NCI-H128 (cell line): ENCODE measurements around the gene PTGIS.

Source experiments
- DNase-seq: peaks from one replicate; lab custom pipeline; 2025; ENCODE audit not compliant: unreplicated experiment; lab: John Stamatoyannopoulos, UW

The PTGIS gene

DNA sequence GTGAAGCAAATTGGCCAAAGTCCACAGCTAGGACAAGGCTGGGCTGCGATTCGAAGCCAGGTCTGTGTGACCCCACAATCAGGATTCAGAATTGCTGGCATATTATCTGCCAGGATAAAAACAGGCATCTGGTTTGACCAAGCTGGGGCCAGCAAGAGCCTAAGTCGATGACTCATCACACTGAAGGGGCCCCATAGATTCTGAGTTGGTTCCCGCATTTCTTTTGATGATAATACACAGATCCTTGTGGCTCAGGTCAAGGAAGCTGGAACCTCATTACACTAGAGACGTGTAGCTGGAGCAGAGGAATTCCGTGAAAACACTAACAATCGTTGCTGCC, 92.0 kb downstream of the PTGIS start:
- DNase-seq: no peak

DNA sequence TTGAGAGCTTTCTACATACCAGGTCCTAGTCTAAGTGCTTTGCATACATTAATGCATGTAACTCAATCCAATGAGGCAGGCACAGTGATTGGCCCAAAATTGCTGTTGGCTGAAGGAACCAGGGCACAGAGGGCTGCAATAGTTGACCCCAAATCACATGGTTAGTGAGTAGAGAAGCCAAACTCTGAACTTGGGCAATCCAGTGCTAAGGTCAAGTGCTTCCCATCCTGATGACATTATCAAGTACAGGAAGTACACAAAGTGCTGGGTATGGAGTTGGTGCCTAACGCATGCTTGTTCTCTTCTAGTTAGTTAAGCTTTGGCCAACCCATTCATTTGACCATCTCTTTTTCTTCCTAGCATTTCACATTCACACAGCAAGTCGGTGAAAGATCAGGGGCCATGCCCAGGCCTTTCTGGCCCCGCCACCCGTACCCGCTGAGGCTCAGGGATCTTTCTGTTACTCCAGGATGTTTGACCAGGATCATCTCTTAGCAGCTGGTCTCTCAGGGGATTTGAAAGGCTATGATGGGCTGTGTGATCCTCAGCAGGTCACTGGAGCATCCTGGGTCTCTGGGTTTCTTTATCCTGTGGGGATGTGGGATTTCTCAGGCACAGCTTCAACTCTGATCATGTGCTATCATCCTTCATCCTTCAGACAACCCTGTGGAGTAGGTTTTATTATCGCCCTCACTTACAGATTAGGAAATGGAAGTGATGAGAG, 92.5 kb downstream of the PTGIS start:
- DNase-seq: no peak

DNA sequence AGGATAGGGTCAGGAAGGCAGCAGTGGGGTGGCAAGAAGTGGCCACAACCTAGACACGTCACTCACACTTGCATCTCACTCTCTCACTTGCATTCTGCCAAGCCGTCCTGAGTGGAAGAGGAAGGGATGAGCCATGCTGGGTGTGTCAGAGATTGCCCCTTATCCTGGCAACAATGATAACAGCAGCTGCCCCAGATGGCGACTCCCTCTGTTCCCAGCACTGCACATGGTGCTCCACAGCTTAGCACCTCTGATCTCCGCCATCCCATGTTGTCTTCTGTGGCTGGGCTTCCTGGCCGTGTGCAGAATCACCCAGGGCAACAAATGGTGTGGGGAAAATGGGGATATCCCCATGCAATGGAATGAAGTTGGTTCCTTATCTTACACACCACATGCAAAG, 96.5 kb downstream of the PTGIS start:
- DNase-seq: no peak

DNA sequence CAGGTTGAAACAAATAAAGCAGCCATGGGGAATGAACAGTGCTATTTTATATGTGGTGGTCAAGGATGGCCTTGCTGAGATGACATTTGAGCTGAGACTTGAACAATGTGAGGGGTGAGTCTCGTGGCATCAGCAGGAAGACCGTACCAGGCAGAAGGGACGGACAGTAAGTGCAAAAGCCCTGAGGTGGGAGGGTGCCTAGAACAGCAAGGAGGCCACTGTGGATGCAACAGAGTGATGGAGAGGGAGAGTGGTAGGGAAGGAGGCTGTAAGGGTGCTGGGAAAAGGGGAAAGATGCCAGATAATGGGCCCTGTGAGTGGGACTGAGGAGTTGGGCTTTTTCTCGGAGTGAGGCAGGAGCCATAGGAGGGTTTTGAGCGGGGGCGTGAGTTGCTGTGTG, 97.0 kb downstream of the PTGIS start:
- DNase-seq: no peak

DNA sequence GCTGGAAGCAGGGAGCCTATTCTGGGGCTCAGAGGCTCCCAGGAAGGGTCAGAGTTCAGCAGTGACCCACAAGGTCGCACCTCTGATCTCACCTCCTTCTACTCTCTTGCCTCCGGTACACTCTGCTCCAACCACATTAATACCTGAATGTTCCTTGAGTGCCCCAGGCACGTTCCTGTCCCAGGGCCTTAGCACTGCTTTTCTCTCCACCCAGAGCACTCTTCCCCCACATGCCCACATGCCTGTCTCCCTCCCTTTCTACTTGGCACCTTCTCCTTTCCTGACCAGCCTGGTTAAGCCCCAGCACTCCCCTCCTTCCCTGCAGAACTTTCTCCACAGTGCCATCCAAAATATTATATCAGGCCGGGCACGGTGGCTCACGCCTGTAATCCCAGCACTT, 98.9 kb downstream of the PTGIS start:
- DNase-seq: no peak

DNA sequence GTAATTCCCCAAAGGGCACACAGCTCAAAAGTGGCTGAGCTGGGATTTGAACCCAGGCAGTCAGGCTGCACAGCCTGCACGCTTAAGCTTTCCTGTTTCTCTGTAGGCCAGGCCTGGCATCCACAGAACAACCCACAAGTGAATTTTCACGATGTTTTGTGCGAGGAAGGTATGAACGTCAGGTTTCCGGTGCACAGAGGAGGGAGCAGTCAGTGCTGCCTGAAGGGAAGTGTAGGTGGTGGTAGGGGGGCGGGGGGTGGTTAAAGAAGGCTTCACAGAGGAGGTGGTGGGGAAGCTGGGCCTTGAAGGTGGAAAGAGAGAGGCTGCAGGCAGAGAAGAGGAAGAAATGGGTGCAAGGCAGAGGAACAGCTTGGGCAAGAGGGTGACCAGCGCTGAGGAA, 99.5 kb downstream of the PTGIS start:
- DNase-seq: no peak

DNA sequence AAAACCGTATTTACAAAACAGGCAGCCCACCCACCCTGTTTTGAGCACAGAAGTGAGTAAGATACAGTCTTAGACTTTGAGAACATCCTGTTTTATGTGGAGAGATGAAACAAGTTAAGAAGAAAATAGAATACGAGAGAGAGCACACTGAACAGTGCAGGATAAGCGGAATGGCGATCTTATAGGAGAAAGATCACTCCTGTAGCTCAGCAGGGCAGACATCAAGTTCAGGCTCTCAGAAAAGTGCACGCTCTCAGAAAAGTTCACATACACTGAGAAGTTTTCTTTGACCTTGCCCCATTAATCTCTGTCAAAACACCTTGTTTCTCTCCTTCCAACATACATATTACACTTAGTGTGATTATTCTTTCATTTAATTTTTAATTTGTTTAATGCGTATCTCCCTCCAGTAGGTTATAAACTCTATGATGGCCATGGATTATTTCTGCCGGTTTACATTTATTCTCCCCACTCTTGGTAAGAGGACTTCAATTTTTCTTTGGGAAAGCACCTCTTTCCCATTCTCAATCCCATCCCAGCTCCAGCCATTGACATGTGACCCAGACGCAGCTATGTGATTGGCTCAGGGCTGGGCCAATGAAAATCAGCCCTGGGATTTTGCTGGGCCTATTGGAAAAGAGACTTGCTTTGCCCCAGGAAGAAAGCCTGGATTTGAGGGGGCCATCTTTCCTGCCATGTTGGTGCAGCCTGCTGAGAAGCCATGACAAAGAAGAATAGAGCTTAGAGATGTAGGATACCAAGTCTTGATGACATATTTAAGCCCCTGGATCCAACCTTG, 101.6 kb downstream of the PTGIS start:
- DNase-seq: no peak

DNA sequence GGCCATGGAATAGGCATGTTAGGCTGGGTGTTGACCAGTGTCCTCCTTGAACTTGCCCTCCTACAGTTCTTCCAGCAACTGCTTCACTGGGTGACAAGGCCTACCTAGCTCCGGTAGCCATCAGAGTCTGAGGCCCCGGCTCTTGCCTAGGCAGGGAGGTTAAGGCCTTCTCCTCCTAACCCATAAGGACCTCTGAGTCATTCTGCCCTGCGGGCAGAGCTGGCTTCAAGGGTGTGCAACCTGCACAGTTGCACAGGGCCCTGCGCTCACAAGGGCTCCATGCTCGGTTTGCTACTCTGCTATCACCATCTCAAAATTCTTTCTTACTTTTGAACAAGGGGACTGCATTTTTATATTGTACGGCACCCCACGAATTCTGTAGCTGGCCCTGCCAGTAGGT, 103.4 kb downstream of the PTGIS start:
- DNase-seq: no peak

DNA sequence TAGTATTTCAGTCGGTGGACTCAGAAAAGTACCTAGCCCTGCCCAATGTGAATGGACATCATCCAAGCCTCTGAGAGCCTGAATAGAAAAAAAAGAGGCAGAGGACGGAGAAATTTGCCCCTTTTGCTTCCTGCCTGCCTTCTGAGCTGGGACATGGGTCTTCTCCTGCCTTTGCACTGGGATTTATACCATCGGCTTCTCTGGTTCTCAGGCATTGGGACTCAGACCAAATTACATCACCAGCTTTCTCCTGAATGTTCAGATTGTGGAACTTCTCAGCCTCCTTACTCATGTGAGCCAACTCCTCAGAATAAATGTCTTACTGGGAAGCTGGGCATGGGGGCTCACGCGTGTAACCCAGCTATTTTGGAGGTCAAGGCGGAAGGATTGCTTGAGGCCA, 105.3 kb downstream of the PTGIS start:
- no peak for DNase-seq

DNA sequence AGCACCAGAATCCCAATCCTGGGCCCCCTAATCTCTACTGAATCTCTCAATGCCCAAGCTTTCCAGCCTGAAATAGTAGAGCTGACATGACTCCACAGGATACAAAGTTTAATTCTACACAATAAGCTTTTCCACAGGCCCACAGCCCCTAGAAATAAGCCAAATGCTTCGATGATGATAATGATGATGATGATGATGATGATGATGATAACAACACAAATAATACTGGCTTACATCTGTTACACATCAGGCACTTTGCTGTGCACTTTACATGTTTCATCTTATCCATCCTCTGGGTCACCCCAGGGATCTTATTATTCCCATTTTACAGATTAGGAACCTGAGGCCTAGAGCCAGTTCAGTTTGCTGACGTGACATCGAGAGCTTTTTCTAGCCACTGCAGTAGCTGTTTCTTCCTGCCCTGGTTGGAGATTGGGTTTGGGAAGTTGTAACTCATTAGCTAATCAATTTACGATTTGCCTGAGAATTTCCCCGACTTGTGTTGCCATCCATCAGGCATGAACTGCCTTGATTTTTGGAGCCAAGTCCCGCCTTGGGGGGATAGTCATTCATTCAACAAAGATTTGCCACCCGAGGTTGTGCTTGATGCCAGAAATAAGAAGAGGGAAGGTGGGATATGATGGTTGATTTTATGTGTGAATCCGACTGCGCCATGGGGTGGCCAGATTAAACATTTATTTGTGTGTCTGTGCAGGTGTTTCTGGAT, 105.9 kb downstream of the PTGIS start:
- DNase-seq: no peak

DNA sequence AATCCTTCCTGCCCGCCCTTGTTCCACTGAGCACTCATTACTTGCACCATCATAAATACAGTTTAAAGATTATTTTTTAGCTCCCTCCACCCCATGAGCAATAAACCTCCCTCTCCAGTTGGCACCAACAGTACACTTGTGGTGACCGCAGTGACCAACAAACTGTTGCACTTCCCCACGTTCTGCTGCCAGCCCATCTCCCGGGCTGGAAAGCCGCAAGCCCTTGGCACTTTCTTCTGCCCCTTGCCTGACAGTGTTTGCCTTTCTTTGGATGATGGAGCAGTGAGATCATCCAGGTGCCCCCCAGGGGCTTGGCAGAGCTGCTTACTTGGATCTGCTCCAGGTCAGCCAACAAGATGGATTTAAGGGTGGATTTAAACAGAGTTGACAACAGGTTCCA, 107.0 kb downstream of the PTGIS start:
- DNase-seq: no peak

DNA sequence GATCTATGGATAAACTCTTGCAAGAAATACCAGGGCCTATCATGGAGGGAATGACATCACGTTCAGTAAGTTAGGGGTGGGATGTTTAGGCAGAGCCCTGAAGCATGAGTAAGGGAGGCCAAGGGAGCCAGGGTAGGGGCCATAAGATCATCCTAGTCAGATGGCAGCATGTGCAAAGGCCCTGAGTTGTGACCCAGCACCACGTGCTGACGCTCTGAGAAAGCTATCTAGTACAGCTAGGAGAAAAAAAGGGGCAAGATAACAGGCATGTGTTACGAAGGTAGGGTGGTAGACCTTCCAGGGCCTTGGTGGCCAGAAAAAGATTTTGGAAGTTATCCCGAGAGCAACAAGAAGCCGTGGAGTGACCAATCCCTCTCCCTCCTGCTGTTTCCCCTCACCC, 107.8 kb downstream of the PTGIS start:
- no peak for DNase-seq

DNA sequence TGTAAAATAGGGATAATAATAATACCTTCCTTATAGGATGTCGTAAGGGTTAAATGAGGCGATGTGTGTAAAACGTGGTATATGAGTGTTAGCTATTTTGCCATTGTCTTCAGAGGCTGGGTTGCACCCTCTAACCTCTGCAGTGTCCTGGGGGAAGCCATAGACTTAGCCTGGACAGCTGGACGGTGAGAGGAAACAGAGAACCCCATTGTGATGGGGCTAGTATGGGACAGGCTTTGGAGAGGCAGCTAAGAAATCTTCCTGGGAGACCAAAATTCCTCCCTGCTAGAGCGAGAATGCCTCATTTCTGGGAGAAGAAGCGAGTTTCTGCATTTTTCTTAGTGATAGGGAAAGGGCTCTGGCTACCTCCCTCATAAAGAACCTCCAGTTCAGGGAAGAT, 108.3 kb downstream of the PTGIS start:
- DNase-seq: no peak

DNA sequence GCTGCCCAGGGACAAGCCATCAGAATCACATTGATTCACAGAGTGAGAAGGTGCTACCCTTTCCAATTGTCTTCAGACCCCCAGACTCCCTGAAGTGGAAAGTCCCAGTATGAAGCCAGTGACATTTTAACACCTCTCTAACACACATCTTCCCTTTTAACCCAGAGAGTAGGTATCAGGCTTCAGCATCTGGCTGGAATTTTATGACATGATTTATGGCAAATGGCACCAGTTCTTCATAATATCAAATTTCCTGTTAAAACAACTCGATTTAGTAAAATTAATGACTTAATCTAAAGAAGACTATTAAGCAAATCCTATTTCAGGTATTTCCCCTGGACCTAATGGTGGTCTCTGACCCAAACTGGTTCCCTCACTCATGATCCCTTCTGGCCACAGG, 110.5 kb downstream of the PTGIS start:
- no peak for DNase-seq

DNA sequence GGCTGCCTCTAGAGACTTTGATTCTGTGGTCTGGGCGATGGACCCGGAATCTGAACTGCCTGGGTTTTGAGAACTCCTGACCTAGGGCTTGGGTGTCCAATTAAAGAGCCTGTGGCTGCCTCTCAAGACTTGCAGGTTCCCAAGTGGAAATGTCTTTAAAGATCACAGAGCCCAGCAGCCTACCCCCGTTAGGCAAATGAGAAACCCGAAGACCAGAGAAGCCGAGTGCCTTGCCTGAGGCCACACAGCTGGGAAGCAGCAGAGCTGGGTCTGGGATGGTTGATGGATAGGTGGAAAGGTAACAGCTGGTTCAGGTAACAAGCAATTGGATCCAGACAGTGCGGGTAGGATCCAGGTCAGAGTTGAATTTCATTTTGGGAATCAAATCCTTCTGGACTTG, 111.3 kb downstream of the PTGIS start:
- DNase-seq: no peak

DNA sequence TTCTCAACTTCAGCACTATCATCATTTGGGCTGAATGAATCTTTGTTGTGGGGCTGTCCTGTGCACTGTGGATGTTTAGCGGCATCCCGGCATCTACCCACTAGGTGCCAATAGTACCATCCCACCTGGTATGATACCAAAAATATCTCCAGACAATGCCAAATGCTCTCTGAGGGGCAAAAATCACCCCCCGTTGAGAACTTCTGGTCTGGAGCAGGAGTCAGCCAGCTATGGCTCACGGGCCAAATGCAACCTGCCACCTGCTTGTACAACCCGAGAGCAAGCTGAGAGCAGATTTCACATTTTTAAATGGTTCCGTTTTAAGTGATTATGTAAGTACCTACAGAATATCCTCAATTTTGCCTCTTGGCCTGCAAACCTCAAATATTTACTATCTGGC, 112.2 kb downstream of the PTGIS start:
- DNase-seq: no peak
